Prostate gland (tissue), 2 donors: ENCODE measurements around the gene IGFBP7.

ENCODE experiments used
- CTCF ChIP-seq, 4 experiments: fragments of 200-600 bp in 2 of 4; fragments of 450-650 bp in 2 of 4; sonication (generic) in 2 of 4; IDR thresholded peaks; 1 replicate in 3 of 4; 2 replicates in 1 of 4; pipeline ENCODE4 v1.5.1; 2016 to 2019; ENCODE audit warnings: antibody characterized with exemption in 4 of 4, mild to moderate bottlenecking in 2 of 4, moderate library complexity in 2 of 4
- POLR2AphosphoS5 ChIP-seq: sonication (generic); formaldehyde crosslinking; IDR thresholded peaks from one replicate; pipeline ENCODE4 v1.6.1; 2017; ENCODE audit warnings: antibody characterized with exemption

- TF ChIP-seq CTCF (IDR thresholded peaks at IDR 0.05) (no peak), POLR2AphosphoS5 (no peak)
These were observed 46.2 kb upstream of the IGFBP7 start for GRCh38 chr4:57156242-57156990.
